GM13977 (cell line): ENCODE data around the gene MCRIP2.

Experiments used
- DNase-seq: peaks from one replicate; pipeline ENCODE4 v3.0.0; 2012; ENCODE audit warnings: low spot score
- CTCF ChIP-seq: IDR thresholded peaks from 2 replicates; pipeline ENCODE4 v1.5.1; 2012; ENCODE audit warnings: mild to moderate bottlenecking, control low read depth; ENCODE audit not compliant: insufficient read depth; ENCODE audit errors: extremely low read depth, missing control alignments
- in situ Hi-C: fragments of 300-500 bp; cut with MboI; formaldehyde crosslinking; loops from one replicate; pipeline ENCODE4 v1.12.0; 2022; ENCODE audit warnings: low sequenced_read_pairs, low pct_unique_long_range_greater_than_20kb, mixed read lengths, inconsistent platforms; ENCODE audit not compliant: unreplicated experiment

Gene MCRIP2

GRCh38 chr16:644556-644955 is 2.9 kb downstream of the MCRIP2 start:
- TF ChIP-seq CTCF, result no peak
- DNase-seq, result no peak

GRCh38 chr16:645852-646678 is 4.4 kb downstream of the MCRIP2 start:
- in situ Hi-C loops, result no loop called here
- no peak for TF ChIP-seq CTCF
- DNase-seq, result no peak

More at GRCh38 chr16:644556-644955, 2.9 kb downstream of the MCRIP2 start:
- in situ Hi-C loops, result no loop called here

- TF ChIP-seq CTCF, result no peak
- no peak for DNase-seq
- in situ Hi-C loops, result no loop called here
Measured at GRCh38 chr16:646679-647172, 5.1 kb downstream of the MCRIP2 start.

DNA sequence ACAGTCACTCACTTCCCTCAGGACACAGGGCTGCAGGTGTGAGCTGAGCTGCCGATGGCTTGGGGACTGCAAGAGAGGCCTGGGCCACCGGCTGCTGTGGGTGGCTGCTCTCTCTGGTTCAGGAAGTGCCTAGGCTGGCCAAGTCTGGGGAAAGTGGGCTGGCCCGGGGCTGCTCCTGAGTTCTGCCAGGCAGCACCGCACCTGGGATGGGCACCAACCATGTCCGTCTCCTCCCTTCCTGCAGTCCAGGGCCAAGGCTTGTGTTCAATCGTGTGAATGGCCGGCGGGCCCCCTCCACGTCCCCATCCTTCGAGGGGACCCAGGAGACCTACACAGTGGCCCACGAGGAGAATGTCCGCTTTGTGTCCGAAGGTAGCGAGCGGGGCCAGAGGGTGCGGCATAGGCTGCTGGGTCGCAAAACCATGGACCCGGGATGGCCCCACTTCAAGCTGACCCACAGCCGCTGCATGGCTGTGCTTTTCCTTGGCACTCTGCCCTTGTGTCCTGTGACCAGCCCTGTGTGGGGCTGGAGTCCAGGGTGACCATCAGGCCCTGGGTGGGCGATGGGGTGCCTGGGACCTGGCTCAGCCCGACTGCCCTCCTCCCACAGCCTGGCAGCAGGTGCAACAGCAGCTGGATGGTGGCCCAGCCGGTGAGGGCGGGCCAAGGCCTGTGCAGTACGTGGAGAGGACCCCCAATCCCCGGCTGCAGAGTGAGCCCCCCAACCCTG is 5.7 kb downstream of the MCRIP2 start:
- TF ChIP-seq CTCF, result no peak
- in situ Hi-C loops, result no loop called here
- DNase-seq, result no peak

DNA sequence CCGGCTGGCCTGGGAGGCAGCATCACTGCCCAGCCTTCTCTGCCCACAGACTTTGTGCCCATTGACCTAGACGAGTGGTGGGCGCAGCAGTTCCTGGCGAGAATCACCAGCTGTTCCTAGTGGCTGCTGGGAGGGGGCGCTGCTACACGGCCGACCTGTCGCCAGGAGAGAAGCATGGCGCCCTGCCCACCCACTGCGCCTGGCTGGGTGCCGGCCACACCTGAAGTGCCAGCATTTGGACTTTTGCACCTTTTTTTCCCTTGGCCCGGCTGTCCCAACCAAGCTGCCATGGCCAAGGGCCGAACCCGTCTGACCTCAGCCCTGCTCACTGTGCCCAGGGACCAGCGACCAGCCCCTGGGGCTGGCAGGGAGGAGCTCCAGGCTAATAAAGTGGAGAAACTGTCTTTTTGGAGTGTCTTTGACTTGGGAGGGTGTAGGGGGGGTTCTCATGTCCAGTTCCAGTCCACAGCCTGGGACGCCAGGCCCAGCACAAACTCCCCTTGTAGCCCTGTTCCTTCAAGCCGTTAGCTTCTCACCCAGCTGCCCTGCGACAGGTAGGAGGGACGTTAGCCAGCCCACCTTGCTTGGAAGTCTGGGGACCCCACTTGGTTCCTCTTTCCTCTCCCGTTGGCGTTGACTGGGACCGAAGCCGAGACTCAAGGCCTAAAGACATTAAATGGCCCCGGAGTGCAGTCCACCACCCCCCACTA is 6.6 kb downstream of the MCRIP2 start:
- DNase-seq, result peak; percentile 78
- TF ChIP-seq CTCF, result peak; percentile 70
- in situ Hi-C loops, result no loop called here
